K562 (cell line): ENCODE measurements around the gene RIMOC1. TPM values are rescaled to one million over a fixed set of nuclear protein-coding genes. Genes with fewer than 3 reads are reported as not detected.

Experiments
- ATAC-seq: fragments of 200-7000 bp; cut with Tn5 transposase; 3 replicates; pipeline ENCODE4 v1.9.1; 2020; ENCODE audit warnings: moderate library complexity
- BruUV-seq: library from RNA; stranded (reverse); fragments of 400-500 nt; replicated peaks from 2 replicates; lab custom pipeline; 2021; lab: Mats Ljungman, UMichigan
- CTCF ChIA-PET: fragments of 300-600 bp; formaldehyde crosslinking; extraction: SDS; loops from one replicate; lab custom pipeline; 2021; ENCODE audit warnings: low intra/inter-chr PET ratio; lab: Yijun Ruan, JAX
- POLR2A ChIA-PET: fragments of 300-600, 350-650 bp; sonication (Branson Sonifier 250); formaldehyde crosslinking; extraction: SDS; loops from one replicate; lab custom pipeline; 2021; ENCODE audit warnings: antibody characterized with exemption, inconsistent platforms; lab: Yijun Ruan, JAX
- DNase-seq, 4 experiments: peaks; one replicate each; pipeline versions ENCODE4 v3.0.0 to v3.0.0-alpha.2; 2011 to 2018; ENCODE audit warnings: low spot score in 3 of 4, mixed read lengths in 3 of 4; ENCODE audit errors: extremely low read depth in 1 of 4
- FAIRE-seq: peaks from 2 replicates; lab custom pipeline; 2011; peaks lifted over from hg19 to GRCh38; lab: Jason Lieb, UNC
- H2AFZ ChIP-seq: 2 replicates; pipeline ENCODE4 v1.6.0; 2011; ENCODE audit warnings: low read depth, low read length, control low read depth, inconsistent platforms
- H3K27ac ChIP-seq: fragments of 200-600 bp; 3 replicates; pipeline ENCODE4 v1.8.0; 2011; ENCODE audit warnings: low read depth, mild to moderate bottlenecking, control low read depth, inconsistent platforms, low read length, moderate library complexity, mixed read lengths; ENCODE audit errors: extremely low read depth
- H3K27me3 ChIP-seq, 2 experiments: fragments of 300-600 bp in 1 of 2; 2 replicates in 1 of 2; 3 replicates in 1 of 2; pipeline versions ENCODE4 v1.6.0 to v1.8.0; 2011; ENCODE audit warnings: inconsistent platforms in 2 of 2, low read length in 2 of 2, mild to moderate bottlenecking in 1 of 2, mixed read lengths in 1 of 2, moderate library complexity in 1 of 2; ENCODE audit not compliant: control insufficient read depth in 2 of 2, insufficient read depth in 2 of 2
- H3K36me3 ChIP-seq: fragments of 300-600 bp; 3 replicates; pipeline ENCODE4 v1.8.0; 2011; ENCODE audit warnings: mild to moderate bottlenecking, low read length, inconsistent platforms; ENCODE audit not compliant: control insufficient read depth, insufficient read depth
- H3K4me1 ChIP-seq, 2 experiments: fragments of 200-600 bp in 1 of 2; replicated peaks in 1 of 2; 2 replicates in 1 of 2; 3 replicates in 1 of 2; pipeline versions ENCODE4 v1.5.1 to v1.8.0; 2011; ENCODE audit warnings: inconsistent platforms in 2 of 2, low read length in 2 of 2, mild to moderate bottlenecking in 1 of 2, mixed read lengths in 1 of 2, moderate library complexity in 1 of 2; ENCODE audit not compliant: control insufficient read depth in 2 of 2, insufficient read depth in 2 of 2
- H3K4me2 ChIP-seq: 2 replicates; pipeline ENCODE4 v1.6.1; 2011; ENCODE audit warnings: low read length, control low read depth, inconsistent platforms, mixed read lengths; ENCODE audit not compliant: insufficient read depth
- H3K4me3 ChIP-seq: fragments of 200-600 bp; sonication (generic), shearing (Covaris generic); 2 replicates; pipeline ENCODE4 v1.5.1; 2016; ENCODE audit warnings: control low read depth, inconsistent platforms
- H3K79me2 ChIP-seq: fragments of 200-600 bp; 3 replicates; pipeline ENCODE4 v1.8.0; 2011; ENCODE audit warnings: low read length, inconsistent platforms; ENCODE audit not compliant: control insufficient read depth, insufficient read depth
- H3K9ac ChIP-seq, 2 experiments: 2 replicates each; pipeline versions ENCODE4 v1.6.0 to v1.6.1; 2011; ENCODE audit warnings: low read depth in 2 of 2, low read length in 2 of 2, control low read depth in 1 of 2, inconsistent platforms in 1 of 2, mild to moderate bottlenecking in 1 of 2, mixed read lengths in 1 of 2; ENCODE audit not compliant: insufficient read depth in 1 of 2
- H3K9me1 ChIP-seq: one replicate; pipeline ENCODE4 v1.6.0; 2011; ENCODE audit warnings: inconsistent platforms, mild to moderate bottlenecking, low read length, moderate library complexity; ENCODE audit not compliant: control insufficient read depth, insufficient read depth
- H3K9me3 ChIP-seq: replicated peaks from 2 replicates; pipeline ENCODE4 v1.5.1; 2011; ENCODE audit warnings: low read depth, low read length, inconsistent platforms; ENCODE audit not compliant: control insufficient read depth, insufficient read depth
- H4K20me1 ChIP-seq: replicated peaks from 2 replicates; pipeline ENCODE4 v1.6.1; 2011; ENCODE audit warnings: low read length, inconsistent platforms, mixed read lengths; ENCODE audit not compliant: control insufficient read depth, insufficient read depth
- CBX1 ChIP-seq: sonication (generic); IDR thresholded peaks from 2 replicates; pipeline ENCODE4 v1.6.1; 2016; ENCODE audit warnings: antibody characterized with exemption, low read depth, mild to moderate bottlenecking
- E2F1 ChIP-seq: sonication (generic); formaldehyde crosslinking; IDR thresholded peaks from 2 replicates; pipeline ENCODE4 v1.8.1; 2023; ENCODE audit warnings: mild to moderate bottlenecking, missing genetic modification reagents, moderate library complexity
- KLF6 ChIP-seq: fragments of 250-450 bp; sonication (Bioruptor Pico); IDR thresholded peaks from 2 replicates; pipeline ENCODE4 v1.4.0; 2020; ENCODE audit warnings: mild to moderate bottlenecking, moderate library complexity, borderline replicate concordance
- PURB ChIP-seq: sonication (generic); formaldehyde crosslinking; IDR thresholded peaks from 2 replicates; pipeline ENCODE4 v1.9.0; 2021; ENCODE audit warnings: low read depth, mild to moderate bottlenecking, missing genetic modification reagents
- RBM15 ChIP-seq: fragments of 200-400 bp; formaldehyde crosslinking; IDR thresholded peaks from 2 replicates; pipeline ENCODE4 v1.6.1; 2018; ENCODE audit warnings: mild to moderate bottlenecking, low read length, moderate library complexity; ENCODE audit not compliant: insufficient read depth
- SAFB2 ChIP-seq: fragments of 200-400 bp; formaldehyde crosslinking; IDR thresholded peaks from 2 replicates; pipeline ENCODE4 v1.6.1; 2018; ENCODE audit warnings: borderline replicate concordance, low read length, low read depth, moderate library complexity; ENCODE audit not compliant: severe bottlenecking
- ZC3H8 ChIP-seq: fragments of 450-650 bp; IDR thresholded peaks from 2 replicates; pipeline ENCODE4 v1.6.1; 2017
- WGBS: fragments of 100-300 bp; shearing (Covaris generic); methylation state at CpG from one replicate; pipeline ENCODE4 v1.1.6; 2016; ENCODE audit warnings: low coverage, mixed read lengths; ENCODE audit not compliant: insufficient coverage; ENCODE audit errors: missing lambda C conversion rate; 5-methylcytosine and 5-hydroxymethylcytosine counted together
- in situ Hi-C: fragments of 300-500 bp; cut with MboI; formaldehyde crosslinking; loops from 4 replicates; pipeline ENCODE4 v1.15.0; 2018; ENCODE audit warnings: inconsistent platforms, mixed read lengths
- intact Hi-C: fragments of 100-400 bp; cut with micrococcal nuclease; formaldehyde crosslinking; loops from 2 replicates; pipeline ENCODE4 v1.14.2; 2022
- polyA plus RNA-seq, 8 experiments: library from polyadenylated mRNA; depleted of rRNA in 4 of 8; stranded (reverse) in 5 of 8; unstranded in 3 of 8; fragments of >200 nt; fragmentation: Nextera tagmentation in 2 of 8; fragmentation: Illumina TruSeq in 1 of 8; extraction: Ambion mirVana in 2 of 8; extraction: Trizol in 1 of 8; gene quantifications; 2 replicates each; pipeline versions ENCODE4 v1.2.1 to v1.2.3, GENCODE V29; 2011 to 2014; ENCODE audit warnings: inconsistent platforms in 1 of 8, missing spikeins in 1 of 8
- total RNA-seq, 7 experiments: library from RNA; depleted of rRNA in 6 of 7; stranded (reverse); fragments of >200 nt in 6 of 7; fragmentation: Illumina TruSeq in 2 of 7; extraction: Trizol in 2 of 7; gene quantifications; 2 replicates each; pipeline versions ENCODE4 v1.2.1 to v1.2.3, GENCODE V29; 2011 to 2021; ENCODE audit warnings: low replicate concordance in 1 of 7
- TF ChIP-seq, protein P1 (sequence below): fragments of 200-400 bp; formaldehyde crosslinking; IDR thresholded peaks from 2 replicates; pipeline ENCODE4 v1.6.1; 2017; ENCODE audit warnings: mild to moderate bottlenecking, low read depth, low read length, moderate library complexity
- TF ChIP-seq, protein P2 (sequence below): fragments of 450-650 bp; IDR thresholded peaks from 2 replicates; pipeline ENCODE4 v1.6.1; 2016; ENCODE audit warnings: low read depth

RIMOC1 gene
- total and polyA plus RNA-seq, 9 of the 15 experiments (the other 6 are each of a cell fraction or from before 2014, with no cell fraction given), result 11.6 to 63.1 (median 30.8) TPM

DNA sequence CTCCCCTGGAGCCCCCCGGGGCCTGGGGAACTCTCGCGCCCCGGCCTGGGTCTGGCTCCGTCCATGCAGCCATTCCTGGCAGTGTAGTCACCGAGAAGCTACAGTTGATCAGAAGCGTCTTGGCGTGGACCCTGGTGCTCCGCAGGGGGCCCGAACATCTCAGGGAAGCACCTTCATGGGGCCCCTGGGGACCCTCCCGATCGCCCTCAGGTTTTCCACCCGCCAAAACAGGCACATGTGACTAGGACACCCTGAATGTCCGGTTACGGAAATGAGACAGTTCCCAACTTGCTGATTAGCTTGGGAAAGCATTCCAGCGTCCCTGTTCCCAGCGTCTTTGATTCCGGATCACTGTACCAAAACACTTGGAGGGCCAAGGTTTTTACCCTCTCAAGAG is 21.4 kb downstream of the RIMOC1 start (continued):
- no peak for TF ChIP-seq SAFB2

DNA sequence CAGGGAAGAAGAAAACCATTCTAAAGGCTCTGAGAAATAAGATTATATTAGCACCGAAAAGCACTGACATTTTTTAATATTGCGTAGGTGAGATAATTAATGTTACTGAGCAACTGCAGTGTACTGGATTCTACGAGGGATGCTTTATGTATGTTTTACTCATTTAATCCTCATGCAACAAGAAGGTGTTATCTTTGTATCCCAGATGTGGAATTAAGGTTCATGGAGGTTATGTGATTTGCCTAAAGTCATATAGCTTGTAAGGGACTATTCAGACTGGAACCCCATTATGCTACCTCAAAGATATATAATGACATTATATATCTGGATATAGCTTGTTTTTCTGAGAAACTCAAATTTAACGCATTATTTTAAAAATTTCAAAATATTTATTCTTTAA is 23.5 kb downstream of the RIMOC1 start:
- Histone ChIP-seq H3K27me3 (no peaks in the 10 kb centered on the region), H4K20me1 (no peaks in the 10 kb centered on the region), H3K36me3 (peaks cover 21% of the 10 kb centered on the region; the same call in 2 of the 3 replicates), H3K4me2 (no peak overlapping the region), H3K27ac (no peak overlapping the region), H3K4me1 (peaks cover 9 to 13% of the 10 kb centered on the region in 2 experiments; a peak in 3 of 5 replicates), H3K9me1 (no peaks in the 10 kb centered on the region), H3K9me3 (no peaks in the 10 kb centered on the region; the same call in 1 of the 2 replicates), H3K4me3 (no peak overlapping the region), H2AFZ (no peak overlapping the region), H3K79me2 (peaks cover 27% of the 10 kb centered on the region), H3K9ac (no peak overlapping the region)
- no peak for FAIRE-seq
- intact Hi-C loops (no loop called here), in situ Hi-C loops (no loop called here)
- BruUV-seq, result no TSS peak
- peak in 3 of 4 experiments; percentile 16 to 42 (median 17) for DNase-seq
- POLR2A ChIA-PET, result interaction anchor here (1.1 to 1.3 kb wide), 2 partner anchors 8 to 81 kb away, joined by 3 read pairs; no protein-coding TSS in a partner anchor
- CTCF ChIA-PET, result no interaction called here
- 45% methylated on average over 4 of the region's 4 CpGs for WGBS
- no peak for ATAC-seq
- TF ChIP-seq, protein P1, sequence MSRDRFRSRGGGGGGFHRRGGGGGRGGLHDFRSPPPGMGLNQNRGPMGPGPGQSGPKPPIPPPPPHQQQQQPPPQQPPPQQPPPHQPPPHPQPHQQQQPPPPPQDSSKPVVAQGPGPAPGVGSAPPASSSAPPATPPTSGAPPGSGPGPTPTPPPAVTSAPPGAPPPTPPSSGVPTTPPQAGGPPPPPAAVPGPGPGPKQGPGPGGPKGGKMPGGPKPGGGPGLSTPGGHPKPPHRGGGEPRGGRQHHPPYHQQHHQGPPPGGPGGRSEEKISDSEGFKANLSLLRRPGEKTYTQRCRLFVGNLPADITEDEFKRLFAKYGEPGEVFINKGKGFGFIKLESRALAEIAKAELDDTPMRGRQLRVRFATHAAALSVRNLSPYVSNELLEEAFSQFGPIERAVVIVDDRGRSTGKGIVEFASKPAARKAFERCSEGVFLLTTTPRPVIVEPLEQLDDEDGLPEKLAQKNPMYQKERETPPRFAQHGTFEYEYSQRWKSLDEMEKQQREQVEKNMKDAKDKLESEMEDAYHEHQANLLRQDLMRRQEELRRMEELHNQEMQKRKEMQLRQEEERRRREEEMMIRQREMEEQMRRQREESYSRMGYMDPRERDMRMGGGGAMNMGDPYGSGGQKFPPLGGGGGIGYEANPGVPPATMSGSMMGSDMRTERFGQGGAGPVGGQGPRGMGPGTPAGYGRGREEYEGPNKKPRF, result no peak
- no peak for TF ChIP-seq CBX1
- no peak for TF ChIP-seq RBM15
- TF ChIP-seq, protein P2, sequence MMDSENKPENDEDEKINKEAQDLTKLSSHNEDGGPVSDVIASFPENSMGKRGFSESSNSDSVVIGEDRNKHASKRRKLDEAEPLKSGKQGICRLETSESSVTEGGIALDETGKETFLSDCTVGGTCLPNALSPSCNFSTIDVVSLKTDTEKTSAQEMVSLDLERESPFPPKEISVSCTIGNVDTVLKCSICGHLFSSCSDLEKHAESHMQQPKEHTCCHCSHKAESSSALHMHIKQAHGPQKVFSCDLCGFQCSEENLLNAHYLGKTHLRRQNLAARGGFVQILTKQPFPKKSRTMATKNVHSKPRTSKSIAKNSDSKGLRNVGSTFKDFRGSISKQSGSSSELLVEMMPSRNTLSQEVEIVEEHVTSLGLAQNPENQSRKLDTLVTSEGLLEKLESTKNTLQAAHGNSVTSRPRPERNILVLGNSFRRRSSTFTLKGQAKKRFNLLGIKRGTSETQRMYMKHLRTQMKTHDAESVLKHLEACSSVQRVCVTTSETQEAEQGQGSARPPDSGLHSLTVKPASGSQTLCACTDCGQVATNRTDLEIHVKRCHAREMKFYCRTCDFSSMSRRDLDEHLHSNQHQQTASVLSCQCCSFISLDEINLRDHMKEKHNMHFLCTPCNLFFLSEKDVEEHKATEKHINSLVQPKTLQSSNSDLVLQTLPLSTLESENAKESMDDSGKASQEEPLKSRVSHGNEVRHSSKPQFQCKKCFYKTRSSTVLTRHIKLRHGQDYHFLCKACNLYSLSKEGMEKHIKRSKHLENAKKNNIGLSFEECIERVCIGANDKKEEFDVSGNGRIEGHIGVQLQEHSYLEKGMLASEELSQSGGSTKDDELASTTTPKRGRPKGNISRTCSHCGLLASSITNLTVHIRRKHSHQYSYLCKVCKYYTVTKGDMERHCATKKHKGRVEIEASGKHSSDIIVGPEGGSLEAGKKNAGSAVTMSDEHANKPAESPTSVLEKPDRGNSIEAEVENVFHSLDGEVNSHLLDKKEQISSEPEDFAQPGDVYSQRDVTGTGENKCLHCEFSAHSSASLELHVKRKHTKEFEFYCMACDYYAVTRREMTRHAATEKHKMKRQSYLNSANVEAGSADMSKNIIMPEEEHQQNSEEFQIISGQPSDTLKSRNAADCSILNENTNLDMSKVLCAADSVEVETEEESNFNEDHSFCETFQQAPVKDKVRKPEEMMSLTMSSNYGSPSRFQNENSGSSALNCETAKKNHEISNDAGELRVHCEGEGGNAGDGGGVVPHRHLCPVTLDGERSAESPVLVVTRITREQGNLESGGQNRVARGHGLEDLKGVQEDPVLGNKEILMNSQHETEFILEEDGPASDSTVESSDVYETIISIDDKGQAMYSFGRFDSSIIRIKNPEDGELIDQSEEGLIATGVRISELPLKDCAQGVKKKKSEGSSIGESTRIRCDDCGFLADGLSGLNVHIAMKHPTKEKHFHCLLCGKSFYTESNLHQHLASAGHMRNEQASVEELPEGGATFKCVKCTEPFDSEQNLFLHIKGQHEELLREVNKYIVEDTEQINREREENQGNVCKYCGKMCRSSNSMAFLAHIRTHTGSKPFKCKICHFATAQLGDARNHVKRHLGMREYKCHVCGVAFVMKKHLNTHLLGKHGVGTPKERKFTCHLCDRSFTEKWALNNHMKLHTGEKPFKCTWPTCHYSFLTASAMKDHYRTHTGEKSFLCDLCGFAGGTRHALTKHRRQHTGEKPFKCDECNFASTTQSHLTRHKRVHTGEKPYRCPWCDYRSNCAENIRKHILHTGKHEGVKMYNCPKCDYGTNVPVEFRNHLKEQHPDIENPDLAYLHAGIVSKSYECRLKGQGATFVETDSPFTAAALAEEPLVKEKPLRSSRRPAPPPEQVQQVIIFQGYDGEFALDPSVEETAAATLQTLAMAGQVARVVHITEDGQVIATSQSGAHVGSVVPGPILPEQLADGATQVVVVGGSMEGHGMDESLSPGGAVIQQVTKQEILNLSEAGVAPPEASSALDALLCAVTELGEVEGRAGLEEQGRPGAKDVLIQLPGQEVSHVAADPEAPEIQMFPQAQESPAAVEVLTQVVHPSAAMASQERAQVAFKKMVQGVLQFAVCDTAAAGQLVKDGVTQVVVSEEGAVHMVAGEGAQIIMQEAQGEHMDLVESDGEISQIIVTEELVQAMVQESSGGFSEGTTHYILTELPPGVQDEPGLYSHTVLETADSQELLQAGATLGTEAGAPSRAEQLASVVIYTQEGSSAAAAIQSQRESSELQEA, result no peak
- no peak for TF ChIP-seq ZC3H8
- TF ChIP-seq KLF6 (CRISPR knock-in tag), result no peak
- TF ChIP-seq PURB (CRISPR knock-in tag), result no peak
- TF ChIP-seq E2F1 (CRISPR knock-in tag), result no peak
